Stimulated activated CD8-positive, alpha-beta memory T cell treated with anti-CD3 and anti-CD28 coated beads, Interleukin-12 subunit alpha, Interleukin-12 subunit beta, amount 100 ng/mL, for 1 hour (primary cell): Measurements from ENCODE around the gene NEO1.

ENCODE experiments used
- DNase-seq: peaks from one replicate; pipeline ENCODE4 v3.0.0-alpha.2; 2020; ENCODE audit warnings: low read depth

NEO1 gene

GRCh38 chr15:73051807-73052652, at the start of gene NEO1:
Gene NEO1 (plus strand): TSS chr15:73052463. CDS start chr15:73052676, 213 bp downstream.
- DNase-seq, result peak; percentile 47

- no peak for DNase-seq
Observed at GRCh38 chr15:73004462-73004861, 47.8 kb upstream of the NEO1 start.

GRCh38 chr15:73005032-73005431, 47.2 kb upstream of the NEO1 start:
- DNase-seq, result no peak

GRCh38 chr15:73005446-73005845, 46.8 kb upstream of the NEO1 start:
- no peak for DNase-seq

GRCh38 chr15:73006523-73006922, 45.7 kb upstream of the NEO1 start:
- no peak for DNase-seq

- DNase-seq, result no peak
Observed at GRCh38 chr15:73009066-73010056, 42.9 kb upstream of the NEO1 start.

- no peak for DNase-seq
Observed at GRCh38 chr15:73010154-73011152, 41.8 kb upstream of the NEO1 start.

- no peak for DNase-seq
Observed at GRCh38 chr15:73014904-73015303, 37.4 kb upstream of the NEO1 start.

GRCh38 chr15:73015493-73015892, 36.8 kb upstream of the NEO1 start:
- no peak for DNase-seq

GRCh38 chr15:73017987-73018386, 34.3 kb upstream of the NEO1 start:
- DNase-seq, result no peak

- DNase-seq, result no peak
Observed at GRCh38 chr15:73019154-73019553, 33.1 kb upstream of the NEO1 start.

- no peak for DNase-seq
Observed at GRCh38 chr15:73019601-73020146, 32.6 kb upstream of the NEO1 start.

GRCh38 chr15:73021139-73021621, 31.1 kb upstream of the NEO1 start:
- DNase-seq, result no peak

GRCh38 chr15:73022161-73022560, 30.1 kb upstream of the NEO1 start:
- DNase-seq, result no peak

- DNase-seq, result no peak
Observed at GRCh38 chr15:73023071-73023470, 29.2 kb upstream of the NEO1 start.

GRCh38 chr15:73024168-73024567, 28.1 kb upstream of the NEO1 start:
- no peak for DNase-seq

- no peak for DNase-seq
Observed at GRCh38 chr15:73026511-73027054, 25.7 kb upstream of the NEO1 start.

GRCh38 chr15:73028031-73028430, 24.2 kb upstream of the NEO1 start:
- no peak for DNase-seq

- no peak for DNase-seq
Observed at GRCh38 chr15:73028831-73029451, 23.3 kb upstream of the NEO1 start.

GRCh38 chr15:73030122-73030679, 22.1 kb upstream of the NEO1 start:
- no peak for DNase-seq
